B cell (primary cell): ENCODE measurements around the gene SEMA6A. TPM values are rescaled to one million over a fixed set of nuclear protein-coding genes. Genes with fewer than 3 reads are reported as not detected.

ENCODE experiments used
- ATAC-seq: fragments of 200-7000 bp; cut with Tn5 transposase; one replicate; pipeline ENCODE4 v1.10.0; 2021; ENCODE audit warnings: low read depth, mild to moderate bottlenecking, moderate number of reproducible peaks, moderate library complexity
- CTCF ChIA-PET: fragments of 350-600 bp; sonication (Branson Sonifier 250); formaldehyde crosslinking; loops from one replicate; lab custom pipeline; 2021; ENCODE audit warnings: antibody characterized with exemption, inconsistent platforms; lab: Charles Lee
- POLR2A ChIA-PET: fragments of 350-600 bp; sonication (Branson Sonifier 250); formaldehyde crosslinking; loops from one replicate; lab custom pipeline; 2021; ENCODE audit warnings: antibody characterized with exemption; lab: Charles Lee
- DNase-seq: peaks from one replicate; pipeline ENCODE4 v3.0.0; 2013
- H2AFZ ChIP-seq: 2 replicates; pipeline ENCODE4 v1.6.1; 2012; ENCODE audit warnings: mild to moderate bottlenecking, low read depth, low read length; ENCODE audit not compliant: insufficient read depth, poor library complexity, severe bottlenecking
- H3K27ac ChIP-seq, 2 donors: 1 replicate in 1 of 2; 2 replicates in 1 of 2; pipeline ENCODE4 v1.5.1; 2012 to 2013; ENCODE audit warnings: low read length in 2 of 2, mild to moderate bottlenecking in 2 of 2, moderate library complexity in 1 of 2
- H3K27me3 ChIP-seq, 4 experiments: fragments of 200-600 bp in 1 of 4; sonication (generic) in 1 of 4; replicated peaks in 1 of 4; 1 replicate in 2 of 4; 2 replicates in 2 of 4; pipeline versions ENCODE4 v1.6.1 to v1.7.0; 2013 to 2016; ENCODE audit warnings: low read length in 3 of 4, mild to moderate bottlenecking in 2 of 4, mixed read lengths in 1 of 4, moderate library complexity in 1 of 4; ENCODE audit not compliant: insufficient read depth in 4 of 4, control insufficient read depth in 3 of 4; ENCODE audit errors: control extremely low read depth in 1 of 4
- H3K36me3 ChIP-seq, 2 experiments: replicated peaks in 1 of 2; 1 replicate in 1 of 2; 2 replicates in 1 of 2; pipeline versions ENCODE4 v1.6.1 to v1.7.1; 2013; ENCODE audit warnings: low read length in 1 of 2; ENCODE audit not compliant: insufficient read depth in 2 of 2, control insufficient read depth in 1 of 2; ENCODE audit errors: control extremely low read depth in 1 of 2, extremely low read depth in 1 of 2
- H3K4me1 ChIP-seq, 2 donors: fragments of 200-600 bp in 1 of 2; sonication (generic) in 1 of 2; 1 replicate in 1 of 2; 2 replicates in 1 of 2; pipeline versions ENCODE4 v1.5.1 to v1.6.1; 2013 to 2017; ENCODE audit warnings: low read length in 2 of 2; ENCODE audit not compliant: control insufficient read depth in 2 of 2, insufficient read depth in 2 of 2
- H3K4me2 ChIP-seq: replicated peaks from 2 replicates; pipeline ENCODE3; 2012; ENCODE audit warnings: mild to moderate bottlenecking, low read depth, low read length; ENCODE audit not compliant: poor library complexity, severe bottlenecking
- H3K4me3 ChIP-seq, 5 experiments: fragments of 200-600 bp in 1 of 5; sonication (generic) in 1 of 5; 1 replicate in 3 of 5; 2 replicates in 2 of 5; pipeline versions ENCODE4 v1.5.1 to v1.7.0; 2011 to 2016; ENCODE audit warnings: low read length in 4 of 5, mild to moderate bottlenecking in 4 of 5, low read depth in 2 of 5, control low read depth in 1 of 5, moderate library complexity in 1 of 5; ENCODE audit not compliant: insufficient read depth in 1 of 5; ENCODE audit errors: control extremely low read depth in 1 of 5, extremely low read depth in 1 of 5
- H3K79me2 ChIP-seq: fragments of 200-600 bp; sonication (generic); one replicate; pipeline ENCODE4 v1.6.0; 2016; ENCODE audit warnings: low read length; ENCODE audit not compliant: control insufficient read depth, insufficient read depth
- H3K9ac ChIP-seq: fragments of 200-600 bp; sonication (generic); 2 replicates; pipeline ENCODE4 v1.6.1; 2017; ENCODE audit warnings: mild to moderate bottlenecking, low read length, moderate library complexity
- H3K9me3 ChIP-seq, 3 donors: one replicate each; pipeline versions ENCODE4 v1.6.1 to v1.7.1; 2013; ENCODE audit warnings: low read length in 2 of 3; ENCODE audit not compliant: control insufficient read depth in 2 of 3, insufficient read depth in 1 of 3; ENCODE audit errors: control extremely low read depth in 1 of 3
- H4K20me1 ChIP-seq: 2 replicates; pipeline ENCODE4 v1.6.0; 2012; ENCODE audit warnings: mild to moderate bottlenecking, low read length; ENCODE audit not compliant: insufficient read depth, control insufficient read depth, poor library complexity, severe bottlenecking
- H3K27ac Mint-ChIP-seq: one replicate; pipeline ENCODE4 v1.8.0; 2021; ENCODE audit warnings: mixed read lengths
- H3K27me3 Mint-ChIP-seq: one replicate; pipeline ENCODE4 v1.8.0; 2021; ENCODE audit warnings: mixed read lengths
- H3K4me1 Mint-ChIP-seq: one replicate; pipeline ENCODE4 v1.8.0; 2021; ENCODE audit warnings: mixed read lengths
- H3K4me3 Mint-ChIP-seq: one replicate; pipeline ENCODE4 v1.8.0; 2021; ENCODE audit warnings: mixed read lengths
- H3K9me3 Mint-ChIP-seq: one replicate; pipeline ENCODE4 v1.8.0; 2022; ENCODE audit warnings: mixed read lengths; ENCODE audit not compliant: insufficient read depth
- EZH2 ChIP-seq: IDR thresholded peaks from 2 replicates; pipeline ENCODE4 v1.6.1; 2012; ENCODE audit warnings: borderline replicate concordance, low read depth, mild to moderate bottlenecking, moderate library complexity, low read length; ENCODE audit not compliant: insufficient read depth, poor library complexity, severe bottlenecking
- WGBS: methylation state at CpG from one replicate; pipeline ENCODE4 v1.1.5; 2013; ENCODE audit warnings: missing lambda C conversion rate; ENCODE audit not compliant: insufficient coverage; 5-methylcytosine and 5-hydroxymethylcytosine counted together
- intact Hi-C: fragments of 100-400 bp; cut with micrococcal nuclease; formaldehyde crosslinking; loops from one replicate; pipeline ENCODE4 v1.10.0; 2022
- polyA plus RNA-seq: library from polyadenylated mRNA; depleted of rRNA; stranded (reverse); fragments of >200 nt; gene quantifications from 2 replicates; pipeline ENCODE4 v1.2.3, GENCODE V29; 2012
- total RNA-seq, 2 donors: library from RNA; stranded (reverse); fragments of 120-200 nt in 1 of 2; gene quantifications; 1 replicate in 1 of 2; 2 replicates in 1 of 2; pipeline versions ENCODE4 v1.2.3 to v1.2.4, GENCODE V29; 2013 to 2022
- TF ChIP-seq, protein P1 (sequence below): fragments of 200-600 bp; IDR thresholded peaks from one replicate; pipeline ENCODE4 v1.8.0; 2022; ENCODE audit warnings: antibody characterized with exemption, mild to moderate bottlenecking

The SEMA6A gene
- total and polyA plus RNA-seq, 2 donors (not counting 1 experiment from before 2014, with no cell fraction given), result 0.44 TPM; not detected in 1

DNA sequence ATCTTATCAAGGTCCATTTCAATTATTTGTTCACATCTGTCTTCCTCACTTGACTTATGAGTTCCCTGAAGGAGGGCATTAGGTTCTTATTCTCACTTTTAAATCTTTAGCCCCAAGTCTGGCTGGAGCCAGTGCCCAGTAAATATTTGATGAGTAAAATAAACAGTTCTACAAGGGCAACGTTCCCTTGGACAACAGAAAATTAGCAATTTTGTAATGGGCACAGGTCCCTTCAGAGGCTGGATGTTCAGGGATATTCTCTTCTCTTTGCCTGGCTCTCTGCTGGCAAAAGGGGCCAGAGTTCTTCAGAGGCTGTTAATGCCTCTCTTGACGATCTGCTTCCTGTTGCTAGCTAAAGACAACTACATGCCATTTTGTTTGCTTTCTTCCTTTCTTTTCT, 149.7 kb downstream of the SEMA6A start:
- H3K27me3 Mint-ChIP-seq, result no peaks in the 10 kb centered on the region
- Histone ChIP-seq H3K4me3 (no peak overlapping the region), H3K9me3 (peaks cover 0 to 5% (median 0%) of the 10 kb centered on the region in 3 donors), H3K27me3 (no peaks in the 10 kb centered on the region), H3K4me2 (no peak overlapping the region), H3K27ac (no peak overlapping the region), H3K4me1 (no peaks in the 10 kb centered on the region), H3K9ac (no peak overlapping the region), H4K20me1 (no peaks in the 10 kb centered on the region), H3K36me3 (peaks cover 5 to 7% of the 10 kb centered on the region in 2 experiments), H2AFZ (no peak overlapping the region), H3K79me2 (no peaks in the 10 kb centered on the region)
- ATAC-seq (no peak), DNase-seq (no peak)
- ChIA-PET CTCF (no interaction called here), POLR2A (no interaction called here)
- no peaks in the 10 kb centered on the region for H3K9me3 Mint-ChIP-seq
- 100% methylated on average over 1 of the region's 2 CpGs for WGBS
- H3K27ac Mint-ChIP-seq, result no peak overlapping the region
- H3K4me1 Mint-ChIP-seq, result no peaks in the 10 kb centered on the region
- no peak overlapping the region for H3K4me3 Mint-ChIP-seq
- intact Hi-C loops, result no loop called here
- TF ChIP-seq, protein P1, sequence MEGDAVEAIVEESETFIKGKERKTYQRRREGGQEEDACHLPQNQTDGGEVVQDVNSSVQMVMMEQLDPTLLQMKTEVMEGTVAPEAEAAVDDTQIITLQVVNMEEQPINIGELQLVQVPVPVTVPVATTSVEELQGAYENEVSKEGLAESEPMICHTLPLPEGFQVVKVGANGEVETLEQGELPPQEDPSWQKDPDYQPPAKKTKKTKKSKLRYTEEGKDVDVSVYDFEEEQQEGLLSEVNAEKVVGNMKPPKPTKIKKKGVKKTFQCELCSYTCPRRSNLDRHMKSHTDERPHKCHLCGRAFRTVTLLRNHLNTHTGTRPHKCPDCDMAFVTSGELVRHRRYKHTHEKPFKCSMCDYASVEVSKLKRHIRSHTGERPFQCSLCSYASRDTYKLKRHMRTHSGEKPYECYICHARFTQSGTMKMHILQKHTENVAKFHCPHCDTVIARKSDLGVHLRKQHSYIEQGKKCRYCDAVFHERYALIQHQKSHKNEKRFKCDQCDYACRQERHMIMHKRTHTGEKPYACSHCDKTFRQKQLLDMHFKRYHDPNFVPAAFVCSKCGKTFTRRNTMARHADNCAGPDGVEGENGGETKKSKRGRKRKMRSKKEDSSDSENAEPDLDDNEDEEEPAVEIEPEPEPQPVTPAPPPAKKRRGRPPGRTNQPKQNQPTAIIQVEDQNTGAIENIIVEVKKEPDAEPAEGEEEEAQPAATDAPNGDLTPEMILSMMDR, result no peak
- TF ChIP-seq EZH2, result no peak

DNA sequence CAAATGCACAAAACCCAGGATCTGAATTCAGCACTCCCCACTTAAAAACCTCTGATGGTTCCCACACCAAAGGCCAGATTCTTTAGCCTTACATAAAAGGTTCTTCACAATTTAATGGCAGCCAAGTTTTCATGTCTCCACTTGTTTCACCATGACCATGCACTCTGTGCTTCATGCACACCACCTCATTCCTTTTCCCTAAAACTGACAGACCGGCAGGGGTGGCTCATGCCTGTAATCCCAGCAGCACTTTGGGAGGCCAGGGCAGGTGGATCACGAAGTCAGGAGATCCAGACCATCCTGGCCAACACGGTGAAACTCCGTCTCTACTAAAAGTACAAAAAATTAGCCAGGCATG, 150.4 kb downstream of the SEMA6A start:
- Histone ChIP-seq H3K27ac (no peak overlapping the region), H3K4me1 (no peaks in the 10 kb centered on the region), H3K9me3 (peaks cover 0 to 5% (median 0%) of the 10 kb centered on the region in 3 donors), H3K36me3 (peaks cover 5 to 7% of the 10 kb centered on the region in 2 experiments), H3K4me3 (no peak overlapping the region), H3K9ac (no peak overlapping the region), H3K4me2 (no peak overlapping the region), H3K79me2 (no peaks in the 10 kb centered on the region), H3K27me3 (no peaks in the 10 kb centered on the region), H4K20me1 (no peaks in the 10 kb centered on the region), H2AFZ (no peak overlapping the region)
- no peak for DNase-seq
- POLR2A ChIA-PET, result no interaction called here
- H3K27me3 Mint-ChIP-seq, result no peaks in the 10 kb centered on the region
- 96% methylated on average over 4 of the region's 4 CpGs for WGBS
- TF ChIP-seq, protein P1, result no peak
- TF ChIP-seq EZH2, result no peak
- no peaks in the 10 kb centered on the region for H3K4me1 Mint-ChIP-seq
- CTCF ChIA-PET, result no interaction called here
- intact Hi-C loops, result no loop called here
- H3K9me3 Mint-ChIP-seq, result no peaks in the 10 kb centered on the region
- ATAC-seq, result no peak
- H3K4me3 Mint-ChIP-seq, result no peak overlapping the region
- H3K27ac Mint-ChIP-seq, result no peak overlapping the region
